HepG2 (cell line): ENCODE measurements around the gene PRUNE1. TPM values are rescaled to one million over a fixed set of nuclear protein-coding genes. Genes with fewer than 3 reads are reported as not detected.

Experiments
- JDP2 ChIP-seq: sonication (generic); formaldehyde crosslinking; IDR thresholded peaks from 2 replicates; pipeline ENCODE4 v1.8.1; 2022; ENCODE audit warnings: missing genetic modification reagents, borderline replicate concordance
- POLR2G ChIP-seq: fragments of 200-400 bp; formaldehyde crosslinking; IDR thresholded peaks from 2 replicates; pipeline ENCODE4 v1.6.1; 2018; ENCODE audit warnings: mild to moderate bottlenecking, low read depth, low read length, moderate library complexity
- ZFP36L2 ChIP-seq: sonication (generic); formaldehyde crosslinking; IDR thresholded peaks from 2 replicates; pipeline ENCODE4 v1.4.0; 2020; ENCODE audit warnings: missing genetic modification reagents
- ZMAT3 ChIP-seq: sonication (generic); formaldehyde crosslinking; conservative IDR thresholded peaks from 2 replicates; pipeline ENCODE4 v1.7.0; 2021; ENCODE audit warnings: missing genetic modification reagents
- polyA plus RNA-seq, 8 experiments: library from polyadenylated mRNA; depleted of rRNA in 3 of 8; stranded (reverse) in 7 of 8; unstranded in 1 of 8; fragments of >200 nt; fragmentation: Illumina TruSeq in 4 of 8; extraction: Trizol in 4 of 8; gene quantifications; 2 replicates each; pipeline versions ENCODE4 v1.2.1 to v1.2.3, GENCODE V29; 2011 to 2016; ENCODE audit warnings: low read depth in 4 of 8, missing spikeins in 1 of 8, mixed read lengths in 1 of 8; ENCODE audit not compliant: insufficient read depth in 1 of 8
- total RNA-seq, 5 experiments: library from RNA; depleted of rRNA; stranded (reverse); fragments of >200 nt; fragmentation: Illumina TruSeq; extraction: Trizol; gene quantifications; 2 replicates each; pipeline ENCODE4 v1.2.3, GENCODE V29; 2016; ENCODE audit warnings: low read depth in 1 of 5
- TF ChIP-seq, protein P1 (sequence below): sonication (generic); formaldehyde crosslinking; IDR thresholded peaks from 2 replicates; pipeline ENCODE4 v1.4.0; 2020; ENCODE audit warnings: missing genetic modification reagents
- TF ChIP-seq, protein P2 (sequence below), 2 experiments: fragments of 450-650 bp in 1 of 2; sonication (generic) in 1 of 2; formaldehyde crosslinking in 1 of 2; IDR thresholded peaks; 2 replicates each; pipeline versions ENCODE4 v1.6.1 to v1.8.0; 2016 to 2022; ENCODE audit warnings: antibody characterized with exemption in 1 of 2, mild to moderate bottlenecking in 1 of 2, missing genetic modification reagents in 1 of 2
- TF ChIP-seq, protein P3 (sequence below): sonication (generic); formaldehyde crosslinking; IDR thresholded peaks from 2 replicates; pipeline ENCODE4 v1.9.0; 2022; ENCODE audit warnings: missing genetic modification reagents, mild to moderate bottlenecking, borderline replicate concordance
- TF ChIP-seq, protein P4 (sequence below): sonication (generic); formaldehyde crosslinking; IDR thresholded peaks from 2 replicates; pipeline ENCODE4 v1.8.0; 2022; ENCODE audit warnings: missing genetic modification reagents, low read depth, mild to moderate bottlenecking, borderline replicate concordance
- TF ChIP-seq, protein P5 (sequence below): sonication (generic); formaldehyde crosslinking; conservative IDR thresholded peaks from 2 replicates; pipeline ENCODE4 v1.4.0; 2020; ENCODE audit warnings: missing genetic modification reagents
- TF ChIP-seq, protein P6 (sequence below): sonication (generic); formaldehyde crosslinking; IDR thresholded peaks from 2 replicates; pipeline ENCODE4 v1.4.0; 2020; ENCODE audit warnings: mild to moderate bottlenecking, missing genetic modification reagents

Gene PRUNE1
- total and polyA plus RNA-seq, 2 of the 13 experiments (the other 11 are each of a cell fraction or from before 2014, with no cell fraction given), result 19.0 to 31.9 TPM

DNA sequence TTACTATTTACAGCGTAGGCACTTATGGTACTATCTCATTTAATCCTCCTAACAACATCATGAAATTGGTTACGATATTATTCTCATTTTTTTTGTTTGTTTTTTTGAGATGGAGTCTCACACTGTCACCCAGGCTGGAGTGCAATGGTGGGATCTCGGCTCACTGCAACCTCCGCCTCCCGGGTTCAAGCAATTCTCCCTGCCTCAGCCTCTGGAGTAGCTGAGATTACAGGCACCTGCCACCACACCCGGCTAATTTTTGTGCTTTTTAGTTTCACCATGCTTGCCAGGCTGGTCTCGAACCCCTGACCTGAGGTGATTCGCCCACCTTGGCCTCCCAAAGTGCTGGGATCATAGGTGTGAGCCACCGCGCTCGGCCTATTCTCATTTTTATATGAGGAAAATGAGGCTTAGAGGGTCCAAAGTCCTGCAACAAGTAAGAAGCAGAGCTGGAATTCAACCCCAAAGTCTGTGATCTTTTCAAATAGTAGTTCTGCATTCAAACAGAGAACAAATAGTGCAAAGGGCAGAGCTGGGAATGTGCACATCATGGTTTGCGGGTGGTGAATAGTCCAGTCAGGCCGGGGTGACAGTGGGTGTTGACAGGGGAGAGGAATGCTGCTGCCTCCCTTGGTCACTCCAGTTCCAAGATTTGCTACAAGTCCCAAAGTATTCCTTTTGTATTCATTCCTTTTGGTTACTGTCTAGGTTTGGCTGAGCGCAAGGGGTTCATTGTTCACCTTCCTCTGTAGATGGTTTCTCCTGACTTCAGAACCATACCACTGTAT, 4.6 kb downstream of the PRUNE1 start (continued):
- TF ChIP-seq, protein P1, sequence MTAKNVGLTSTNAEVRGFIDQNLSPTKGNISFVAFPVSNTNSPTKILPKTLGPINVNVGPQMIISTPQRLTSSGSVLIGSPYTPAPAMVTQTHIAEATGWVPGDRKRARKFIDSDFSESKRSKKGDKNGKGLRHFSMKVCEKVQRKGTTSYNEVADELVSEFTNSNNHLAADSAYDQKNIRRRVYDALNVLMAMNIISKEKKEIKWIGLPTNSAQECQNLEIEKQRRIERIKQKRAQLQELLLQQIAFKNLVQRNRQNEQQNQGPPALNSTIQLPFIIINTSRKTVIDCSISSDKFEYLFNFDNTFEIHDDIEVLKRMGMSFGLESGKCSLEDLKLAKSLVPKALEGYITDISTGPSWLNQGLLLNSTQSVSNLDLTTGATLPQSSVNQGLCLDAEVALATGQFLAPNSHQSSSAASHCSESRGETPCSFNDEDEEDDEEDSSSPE (CRISPR knock-in tag), result no peak
- no peak for TF ChIP-seq JDP2
- TF ChIP-seq ZFP36L2 (CRISPR knock-in tag), result no peak
- TF ChIP-seq POLR2G, result peak; percentile 71; the same call in 1 of the 2 replicates
- TF ChIP-seq ZMAT3, result no peak
- TF ChIP-seq, protein P2, sequence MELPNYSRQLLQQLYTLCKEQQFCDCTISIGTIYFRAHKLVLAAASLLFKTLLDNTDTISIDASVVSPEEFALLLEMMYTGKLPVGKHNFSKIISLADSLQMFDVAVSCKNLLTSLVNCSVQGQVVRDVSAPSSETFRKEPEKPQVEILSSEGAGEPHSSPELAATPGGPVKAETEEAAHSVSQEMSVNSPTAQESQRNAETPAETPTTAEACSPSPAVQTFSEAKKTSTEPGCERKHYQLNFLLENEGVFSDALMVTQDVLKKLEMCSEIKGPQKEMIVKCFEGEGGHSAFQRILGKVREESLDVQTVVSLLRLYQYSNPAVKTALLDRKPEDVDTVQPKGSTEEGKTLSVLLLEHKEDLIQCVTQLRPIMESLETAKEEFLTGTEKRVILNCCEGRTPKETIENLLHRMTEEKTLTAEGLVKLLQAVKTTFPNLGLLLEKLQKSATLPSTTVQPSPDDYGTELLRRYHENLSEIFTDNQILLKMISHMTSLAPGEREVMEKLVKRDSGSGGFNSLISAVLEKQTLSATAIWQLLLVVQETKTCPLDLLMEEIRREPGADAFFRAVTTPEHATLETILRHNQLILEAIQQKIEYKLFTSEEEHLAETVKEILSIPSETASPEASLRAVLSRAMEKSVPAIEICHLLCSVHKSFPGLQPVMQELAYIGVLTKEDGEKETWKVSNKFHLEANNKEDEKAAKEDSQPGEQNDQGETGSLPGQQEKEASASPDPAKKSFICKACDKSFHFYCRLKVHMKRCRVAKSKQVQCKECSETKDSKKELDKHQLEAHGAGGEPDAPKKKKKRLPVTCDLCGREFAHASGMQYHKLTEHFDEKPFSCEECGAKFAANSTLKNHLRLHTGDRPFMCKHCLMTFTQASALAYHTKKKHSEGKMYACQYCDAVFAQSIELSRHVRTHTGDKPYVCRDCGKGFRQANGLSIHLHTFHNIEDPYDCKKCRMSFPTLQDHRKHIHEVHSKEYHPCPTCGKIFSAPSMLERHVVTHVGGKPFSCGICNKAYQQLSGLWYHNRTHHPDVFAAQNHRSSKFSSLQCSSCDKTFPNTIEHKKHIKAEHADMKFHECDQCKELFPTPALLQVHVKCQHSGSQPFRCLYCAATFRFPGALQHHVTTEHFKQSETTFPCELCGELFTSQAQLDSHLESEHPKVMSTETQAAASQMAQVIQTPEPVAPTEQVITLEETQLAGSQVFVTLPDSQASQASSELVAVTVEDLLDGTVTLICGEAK (IDR thresholded peaks at IDR 0.05), result no peak
- TF ChIP-seq, protein P2 (CRISPR knock-in tag; IDR thresholded peaks at IDR 0.05), result no peak
- TF ChIP-seq, protein P3, sequence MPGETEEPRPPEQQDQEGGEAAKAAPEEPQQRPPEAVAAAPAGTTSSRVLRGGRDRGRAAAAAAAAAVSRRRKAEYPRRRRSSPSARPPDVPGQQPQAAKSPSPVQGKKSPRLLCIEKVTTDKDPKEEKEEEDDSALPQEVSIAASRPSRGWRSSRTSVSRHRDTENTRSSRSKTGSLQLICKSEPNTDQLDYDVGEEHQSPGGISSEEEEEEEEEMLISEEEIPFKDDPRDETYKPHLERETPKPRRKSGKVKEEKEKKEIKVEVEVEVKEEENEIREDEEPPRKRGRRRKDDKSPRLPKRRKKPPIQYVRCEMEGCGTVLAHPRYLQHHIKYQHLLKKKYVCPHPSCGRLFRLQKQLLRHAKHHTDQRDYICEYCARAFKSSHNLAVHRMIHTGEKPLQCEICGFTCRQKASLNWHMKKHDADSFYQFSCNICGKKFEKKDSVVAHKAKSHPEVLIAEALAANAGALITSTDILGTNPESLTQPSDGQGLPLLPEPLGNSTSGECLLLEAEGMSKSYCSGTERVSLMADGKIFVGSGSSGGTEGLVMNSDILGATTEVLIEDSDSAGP (CRISPR knock-in tag), result peak; percentile 61; the same call in 1 of the 2 replicates
- TF ChIP-seq, protein P4, sequence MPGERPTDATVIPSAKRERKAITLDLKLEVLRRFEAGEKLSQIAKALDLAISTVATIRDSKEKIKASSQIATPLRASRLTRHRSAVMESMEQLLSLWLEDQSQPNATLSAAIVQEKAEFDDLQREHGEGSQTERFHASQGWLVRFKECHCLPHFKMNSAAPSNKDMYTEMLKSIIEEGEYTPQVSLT, result no peak
- TF ChIP-seq, protein P5, sequence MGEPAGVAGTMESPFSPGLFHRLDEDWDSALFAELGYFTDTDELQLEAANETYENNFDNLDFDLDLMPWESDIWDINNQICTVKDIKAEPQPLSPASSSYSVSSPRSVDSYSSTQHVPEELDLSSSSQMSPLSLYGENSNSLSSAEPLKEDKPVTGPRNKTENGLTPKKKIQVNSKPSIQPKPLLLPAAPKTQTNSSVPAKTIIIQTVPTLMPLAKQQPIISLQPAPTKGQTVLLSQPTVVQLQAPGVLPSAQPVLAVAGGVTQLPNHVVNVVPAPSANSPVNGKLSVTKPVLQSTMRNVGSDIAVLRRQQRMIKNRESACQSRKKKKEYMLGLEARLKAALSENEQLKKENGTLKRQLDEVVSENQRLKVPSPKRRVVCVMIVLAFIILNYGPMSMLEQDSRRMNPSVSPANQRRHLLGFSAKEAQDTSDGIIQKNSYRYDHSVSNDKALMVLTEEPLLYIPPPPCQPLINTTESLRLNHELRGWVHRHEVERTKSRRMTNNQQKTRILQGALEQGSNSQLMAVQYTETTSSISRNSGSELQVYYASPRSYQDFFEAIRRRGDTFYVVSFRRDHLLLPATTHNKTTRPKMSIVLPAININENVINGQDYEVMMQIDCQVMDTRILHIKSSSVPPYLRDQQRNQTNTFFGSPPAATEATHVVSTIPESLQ (CRISPR knock-in tag), result no peak
- TF ChIP-seq, protein P6, sequence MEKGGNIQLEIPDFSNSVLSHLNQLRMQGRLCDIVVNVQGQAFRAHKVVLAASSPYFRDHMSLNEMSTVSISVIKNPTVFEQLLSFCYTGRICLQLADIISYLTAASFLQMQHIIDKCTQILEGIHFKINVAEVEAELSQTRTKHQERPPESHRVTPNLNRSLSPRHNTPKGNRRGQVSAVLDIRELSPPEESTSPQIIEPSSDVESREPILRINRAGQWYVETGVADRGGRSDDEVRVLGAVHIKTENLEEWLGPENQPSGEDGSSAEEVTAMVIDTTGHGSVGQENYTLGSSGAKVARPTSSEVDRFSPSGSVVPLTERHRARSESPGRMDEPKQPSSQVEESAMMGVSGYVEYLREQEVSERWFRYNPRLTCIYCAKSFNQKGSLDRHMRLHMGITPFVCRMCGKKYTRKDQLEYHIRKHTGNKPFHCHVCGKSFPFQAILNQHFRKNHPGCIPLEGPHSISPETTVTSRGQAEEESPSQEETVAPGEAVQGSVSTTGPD (CRISPR knock-in tag), result no peak
